ENCODE data around the gene WASF3.
"Not testable (repeated sequence)": the region's sequence is repeated elsewhere in the genome, so short reads cannot be mapped to it uniquely, and the experiment has no call there.

WASF3 gene

GRCh38 chr13:26629260-26629825, 71.9 kb downstream of the WASF3 start:
- H3K9me3 ChIP-seq (ENCODE audit: severe bottlenecking) = peaks cover 6% of the 10 kb centered on the region
- no peak overlapping the region for H3K4me3 ChIP-seq (ENCODE audit: low read depth, low read length)
- TF ChIP-seq, protein P1, sequence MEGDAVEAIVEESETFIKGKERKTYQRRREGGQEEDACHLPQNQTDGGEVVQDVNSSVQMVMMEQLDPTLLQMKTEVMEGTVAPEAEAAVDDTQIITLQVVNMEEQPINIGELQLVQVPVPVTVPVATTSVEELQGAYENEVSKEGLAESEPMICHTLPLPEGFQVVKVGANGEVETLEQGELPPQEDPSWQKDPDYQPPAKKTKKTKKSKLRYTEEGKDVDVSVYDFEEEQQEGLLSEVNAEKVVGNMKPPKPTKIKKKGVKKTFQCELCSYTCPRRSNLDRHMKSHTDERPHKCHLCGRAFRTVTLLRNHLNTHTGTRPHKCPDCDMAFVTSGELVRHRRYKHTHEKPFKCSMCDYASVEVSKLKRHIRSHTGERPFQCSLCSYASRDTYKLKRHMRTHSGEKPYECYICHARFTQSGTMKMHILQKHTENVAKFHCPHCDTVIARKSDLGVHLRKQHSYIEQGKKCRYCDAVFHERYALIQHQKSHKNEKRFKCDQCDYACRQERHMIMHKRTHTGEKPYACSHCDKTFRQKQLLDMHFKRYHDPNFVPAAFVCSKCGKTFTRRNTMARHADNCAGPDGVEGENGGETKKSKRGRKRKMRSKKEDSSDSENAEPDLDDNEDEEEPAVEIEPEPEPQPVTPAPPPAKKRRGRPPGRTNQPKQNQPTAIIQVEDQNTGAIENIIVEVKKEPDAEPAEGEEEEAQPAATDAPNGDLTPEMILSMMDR (IDR thresholded peaks at IDR 0.05; ENCODE audit: low read depth, low read length) = peak; percentile 76
- no peak overlapping the region for H3K27ac ChIP-seq
- H3K36me3 ChIP-seq = peaks cover 32% of the 10 kb centered on the region
- peak; percentile 65 for DNase-seq
- no peaks in the 10 kb centered on the region for H3K27me3 ChIP-seq (ENCODE audit: insufficient read depth, low read depth, severe bottlenecking)

- H3K4me3 ChIP-seq (ENCODE audit: low read depth, low read length); H3K27ac ChIP-seq; DNase-seq; H3K27me3 ChIP-seq (ENCODE audit: insufficient read depth, low read depth, severe bottlenecking); H3K9me3 ChIP-seq (ENCODE audit: severe bottlenecking): not testable (repeated sequence)
- peaks cover 47% of the 10 kb centered on the region for H3K36me3 ChIP-seq
These were observed 78.2 kb downstream of the WASF3 start for GRCh38 chr13:26635634-26636033.

GRCh38 chr13:26636073-26636472, 78.6 kb downstream of the WASF3 start:
- not testable (repeated sequence) for DNase-seq; H3K4me3 ChIP-seq (ENCODE audit: low read depth, low read length); H3K27me3 ChIP-seq (ENCODE audit: insufficient read depth, low read depth, severe bottlenecking); H3K9me3 ChIP-seq (ENCODE audit: severe bottlenecking); H3K27ac ChIP-seq
- peaks cover 51% of the 10 kb centered on the region for H3K36me3 ChIP-seq

DNA sequence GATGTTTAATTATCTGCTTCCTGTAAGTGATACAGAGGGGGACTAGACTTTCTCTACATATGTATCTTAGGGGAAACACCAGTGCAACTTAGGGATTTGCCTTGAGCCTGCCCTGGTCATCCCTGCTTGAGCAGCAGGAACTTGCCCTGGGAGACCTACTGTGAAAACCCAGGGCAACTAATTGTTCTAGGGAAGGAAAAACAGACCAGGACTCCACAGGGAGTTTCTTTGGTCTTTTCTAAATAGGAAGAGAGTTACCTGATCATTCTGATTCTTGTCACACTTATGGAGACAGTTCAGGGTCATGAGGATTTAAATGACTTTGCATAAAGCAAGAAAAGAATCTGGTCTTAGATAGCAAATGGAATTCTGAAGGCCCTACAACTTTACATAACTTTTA, 89.1 kb downstream of the WASF3 start:
- no peak for DNase-seq
- Histone ChIP-seq H3K27me3 (ENCODE audit: insufficient read depth, low read depth, severe bottlenecking) (no peaks in the 10 kb centered on the region), H3K36me3 (peaks cover 74% of the 10 kb centered on the region), H3K9me3 (ENCODE audit: severe bottlenecking) (peaks cover 9% of the 10 kb centered on the region), H3K27ac (no peak overlapping the region), H3K4me3 (ENCODE audit: low read depth, low read length) (no peak overlapping the region)
- TF ChIP-seq, protein P1 (IDR thresholded peaks at IDR 0.05; ENCODE audit: low read depth, low read length) = no peak

DNA sequence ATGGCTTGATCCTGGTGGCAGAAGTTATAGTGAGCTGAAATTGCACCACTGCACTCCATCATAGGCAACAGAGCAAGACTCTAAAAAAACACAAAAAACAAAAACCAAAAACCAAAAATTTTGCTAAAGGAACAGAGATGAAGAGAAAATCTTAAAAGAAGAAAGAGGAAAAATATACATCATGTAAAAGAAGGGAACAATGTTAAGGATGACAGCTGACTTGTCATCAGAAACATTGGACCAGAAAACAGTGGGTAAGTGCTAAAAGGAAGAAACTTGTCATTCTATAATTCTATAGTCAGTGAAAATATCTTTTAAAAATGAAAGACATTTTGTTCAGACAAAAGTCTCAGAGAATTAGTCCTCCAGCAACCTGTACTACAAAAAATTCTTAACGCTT, 93.8 kb downstream of the WASF3 start:
- Histone ChIP-seq H3K27me3 (ENCODE audit: insufficient read depth, low read depth, severe bottlenecking) (no peaks in the 10 kb centered on the region), H3K36me3 (peaks cover 43% of the 10 kb centered on the region), H3K27ac (no peak overlapping the region), H3K4me3 (ENCODE audit: low read depth, low read length) (no peak overlapping the region), H3K9me3 (ENCODE audit: severe bottlenecking) (peaks cover 4% of the 10 kb centered on the region)
- no peak for DNase-seq
- TF ChIP-seq, protein P1 (IDR thresholded peaks at IDR 0.05; ENCODE audit: low read depth, low read length) = no peak

DNA sequence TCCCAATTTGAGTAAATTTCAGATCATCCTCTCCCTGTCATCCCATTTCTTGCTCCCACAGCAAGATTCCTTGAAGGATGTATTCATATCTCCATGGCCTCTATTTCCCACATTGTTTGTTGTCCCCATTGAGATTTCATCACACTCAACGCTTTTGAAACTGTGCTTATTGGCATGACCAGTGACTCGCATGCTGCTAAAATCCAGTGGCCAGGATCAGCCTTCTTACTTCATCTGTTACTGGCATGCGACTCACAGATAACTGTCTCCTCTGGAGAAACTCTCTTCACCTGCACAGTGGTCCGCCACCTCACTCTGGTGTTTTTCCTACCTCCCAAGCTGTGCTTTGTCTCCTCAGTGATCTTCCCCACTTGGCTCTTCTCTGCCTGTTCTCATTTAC, 95.8 kb downstream of the WASF3 start:
- TF ChIP-seq, protein P1 (IDR thresholded peaks at IDR 0.05; ENCODE audit: low read depth, low read length) = no peak
- H3K27me3 ChIP-seq (ENCODE audit: insufficient read depth, low read depth, severe bottlenecking) = no peaks in the 10 kb centered on the region
- H3K9me3 ChIP-seq (ENCODE audit: severe bottlenecking) = peaks cover 4% of the 10 kb centered on the region
- DNase-seq = no peak
- H3K27ac ChIP-seq = no peak overlapping the region
- H3K4me3 ChIP-seq (ENCODE audit: low read depth, low read length) = no peak overlapping the region
- peaks cover 43% of the 10 kb centered on the region for H3K36me3 ChIP-seq

DNA sequence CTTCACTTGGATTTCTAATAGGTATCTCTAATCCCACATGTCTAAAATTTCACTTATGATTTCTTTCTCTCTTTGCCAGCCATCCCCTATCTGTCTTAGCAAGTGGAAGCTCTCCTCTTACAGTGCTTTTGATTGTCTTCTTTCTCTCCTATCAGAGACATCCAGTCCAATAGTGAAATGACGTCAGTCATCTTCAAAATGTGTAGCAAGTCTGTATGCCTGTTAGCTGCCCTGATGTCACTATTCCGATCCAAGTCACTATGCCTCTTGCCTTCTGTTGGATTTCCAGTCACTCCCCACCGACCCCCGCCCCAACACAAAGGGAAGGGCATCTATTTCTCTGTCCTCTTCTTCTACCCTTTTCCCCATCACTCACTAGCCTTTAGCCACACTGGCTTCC, 96.4 kb downstream of the WASF3 start:
- TF ChIP-seq, protein P1 (IDR thresholded peaks at IDR 0.05; ENCODE audit: low read depth, low read length) = no peak
- H3K4me3 ChIP-seq (ENCODE audit: low read depth, low read length) = no peak overlapping the region
- DNase-seq = no peak
- peaks cover 4% of the 10 kb centered on the region for H3K9me3 ChIP-seq (ENCODE audit: severe bottlenecking)
- no peak overlapping the region for H3K27ac ChIP-seq
- no peaks in the 10 kb centered on the region for H3K27me3 ChIP-seq (ENCODE audit: insufficient read depth, low read depth, severe bottlenecking)
- peaks cover 38% of the 10 kb centered on the region for H3K36me3 ChIP-seq

Measured in WERI-Rb-1 (cell line).